ACC112 (cell line): ENCODE results near the gene LRPAP1.

ENCODE experiments used
- H2AFZ ChIP-seq: fragments of 200-600 bp; sonication (generic); one replicate; pipeline ENCODE4 v1.6.0; 2017; ENCODE audit warnings: antibody characterized with exemption, low read length; ENCODE audit not compliant: unreplicated experiment
- H3K27ac ChIP-seq: fragments of 200-600 bp; sonication (generic); 2 replicates; pipeline ENCODE4 v1.5.1; 2014; ENCODE audit warnings: low read depth, mild to moderate bottlenecking, antibody characterized with exemption, low read length, moderate library complexity
- H3K27me3 ChIP-seq: fragments of 200-600 bp; sonication (generic); 2 replicates; pipeline ENCODE4 v1.6.1; 2014; ENCODE audit warnings: mild to moderate bottlenecking, antibody characterized with exemption, low read length, moderate library complexity, mixed read lengths; ENCODE audit not compliant: insufficient read depth
- H3K36me3 ChIP-seq: fragments of 200-600 bp; sonication (generic); 2 replicates; pipeline ENCODE4 v1.6.1; 2016; ENCODE audit warnings: mild to moderate bottlenecking, antibody characterized with exemption, low read length, moderate library complexity, mixed read lengths; ENCODE audit not compliant: insufficient read depth
- H3K4me1 ChIP-seq: fragments of 200-600 bp; sonication (generic); one replicate; pipeline ENCODE4 v1.6.1; 2016; ENCODE audit warnings: low read length, mixed read lengths; ENCODE audit not compliant: insufficient read depth, unreplicated experiment, control insufficient read depth
- H3K4me3 ChIP-seq: fragments of 200-600 bp; sonication (generic); 2 replicates; pipeline ENCODE4 v1.5.1; 2014; ENCODE audit warnings: mild to moderate bottlenecking, low read depth, low read length
- H3K79me2 ChIP-seq: fragments of 200-600 bp; sonication (generic); one replicate; pipeline ENCODE4 v1.6.0; 2016; ENCODE audit warnings: low read length; ENCODE audit not compliant: control insufficient read depth, unreplicated experiment, insufficient read depth

The LRPAP1 gene

DNA sequence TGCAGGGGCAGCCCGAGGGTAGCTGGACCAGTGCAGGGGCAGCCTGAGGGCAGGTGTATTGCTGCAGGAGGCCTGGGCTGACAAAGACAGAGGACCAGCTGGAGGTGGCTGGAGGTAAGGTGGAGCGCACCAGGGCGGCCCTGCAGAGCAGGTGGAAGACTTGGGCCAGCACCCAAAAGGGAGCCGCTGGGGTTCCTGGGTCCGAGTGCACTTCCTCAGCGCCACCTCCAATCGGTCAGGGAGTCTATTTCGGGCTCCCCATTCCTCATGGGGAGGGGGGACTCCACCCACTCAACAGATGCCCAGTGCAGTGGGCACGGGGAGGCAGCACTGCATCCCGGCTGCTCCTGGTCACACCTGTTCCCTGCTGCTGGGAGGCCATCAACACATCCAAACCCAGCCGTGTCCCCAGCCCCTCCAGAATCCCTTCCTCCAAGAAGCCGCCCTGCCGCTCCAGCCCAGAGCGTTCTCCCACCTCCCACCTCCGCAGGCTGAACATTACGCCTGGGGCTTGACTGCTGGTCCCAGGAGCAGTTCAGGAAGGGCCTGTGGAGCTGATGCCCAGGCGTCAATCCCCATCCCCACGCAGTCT lies 1.5 kb downstream of the LRPAP1 start:
- Histone ChIP-seq H3K27me3 (peaks cover 6% of the 10 kb centered on the region), H3K4me1 (peaks cover 16% of the 10 kb centered on the region), H3K79me2 (peaks cover 19% of the 10 kb centered on the region), H3K27ac (no peak overlapping the region), H3K4me3 (peak overlapping the region; percentile 99), H2AFZ (no peak overlapping the region), H3K36me3 (no peaks in the 10 kb centered on the region)

GRCh38 chr4:3530051-3530450 lies 2.2 kb downstream of the LRPAP1 start:
- Histone ChIP-seq H3K79me2 (peaks cover 19% of the 10 kb centered on the region), H3K27ac (no peak overlapping the region), H3K27me3 (peaks cover 6% of the 10 kb centered on the region), H2AFZ (no peak overlapping the region), H3K4me3 (no peak overlapping the region), H3K36me3 (no peaks in the 10 kb centered on the region), H3K4me1 (peaks cover 16% of the 10 kb centered on the region)

DNA sequence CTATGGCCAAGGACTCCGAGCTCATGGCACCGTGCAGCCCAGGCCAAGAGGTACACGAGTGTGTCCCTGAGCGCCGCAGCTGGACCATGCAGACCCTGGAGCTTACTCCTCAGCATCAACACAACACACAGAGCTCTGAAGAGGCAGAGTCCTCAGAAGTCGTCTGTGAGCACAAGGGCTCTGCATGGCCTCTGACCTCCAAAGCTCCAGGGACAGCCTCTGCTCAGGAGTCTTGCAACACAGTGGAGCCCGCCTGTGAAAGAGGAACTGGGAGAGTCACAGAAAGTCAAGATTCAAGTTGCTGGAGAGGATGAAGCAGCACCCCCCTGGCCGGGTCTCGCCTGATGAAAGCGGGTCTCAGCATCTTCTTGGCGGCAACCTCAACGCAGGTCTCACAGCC lies 2.9 kb downstream of the LRPAP1 start:
- H3K4me3 ChIP-seq: no peak overlapping the region
- peaks cover 6% of the 10 kb centered on the region for H3K27me3 ChIP-seq
- peaks cover 16% of the 10 kb centered on the region for H3K4me1 ChIP-seq
- H3K27ac ChIP-seq: no peak overlapping the region
- H3K36me3 ChIP-seq: no peaks in the 10 kb centered on the region
- peaks cover 19% of the 10 kb centered on the region for H3K79me2 ChIP-seq
- no peak overlapping the region for H2AFZ ChIP-seq

- H3K79me2 ChIP-seq: peaks cover 19% of the 10 kb centered on the region
- H3K4me3 ChIP-seq: no peak overlapping the region
- peaks cover 16% of the 10 kb centered on the region for H3K4me1 ChIP-seq
- H3K27ac ChIP-seq: no peak overlapping the region
- H2AFZ ChIP-seq: no peak overlapping the region
- H3K27me3 ChIP-seq: no peaks in the 10 kb centered on the region
- no peaks in the 10 kb centered on the region for H3K36me3 ChIP-seq
Measured at GRCh38 chr4:3527914-3528876, 4.0 kb downstream of the LRPAP1 start.

DNA sequence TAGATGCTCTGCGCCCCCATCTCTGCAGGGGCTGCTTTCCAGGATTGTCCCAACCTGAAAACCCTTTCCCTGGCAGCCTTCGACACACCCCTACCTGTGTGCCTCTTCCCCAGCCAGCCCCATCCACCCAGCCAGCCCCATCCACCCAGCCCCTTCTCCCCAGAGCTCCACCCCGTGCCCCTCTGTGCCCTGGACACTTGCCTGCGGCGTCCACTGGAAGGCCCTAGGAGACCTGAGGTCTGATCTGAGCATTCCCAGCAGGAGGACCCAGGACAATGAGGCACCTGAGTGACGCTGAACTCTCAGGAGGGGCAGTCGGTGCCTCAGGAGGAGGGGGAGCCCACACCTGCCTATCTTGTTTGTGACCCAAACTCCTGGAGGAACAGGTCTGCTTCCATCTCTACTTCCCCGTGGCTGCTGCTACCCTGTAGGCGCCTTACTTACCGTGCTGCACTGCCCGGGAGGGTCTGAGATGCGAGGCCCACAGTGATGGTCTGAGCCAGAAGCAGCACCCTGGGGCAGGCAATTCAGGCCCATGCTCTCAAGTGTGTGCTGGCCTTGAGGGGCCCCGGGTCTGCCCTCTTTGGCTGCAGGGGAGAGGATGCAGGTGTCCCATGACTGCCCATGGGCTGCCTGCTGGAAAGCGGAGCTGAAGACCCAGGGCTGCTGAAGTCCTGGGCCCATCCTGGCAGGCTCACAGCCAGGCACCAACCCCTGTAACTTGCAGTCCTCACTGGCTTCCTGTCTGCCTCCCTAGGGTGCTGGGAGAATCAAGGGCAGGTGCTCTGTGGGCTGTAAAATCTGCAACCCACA lies 4.9 kb downstream of the LRPAP1 start:
- H3K4me1 ChIP-seq: peaks cover 12% of the 10 kb centered on the region
- H3K27me3 ChIP-seq: no peaks in the 10 kb centered on the region
- H3K27ac ChIP-seq: no peak overlapping the region
- peaks cover 19% of the 10 kb centered on the region for H3K79me2 ChIP-seq
- H2AFZ ChIP-seq: no peak overlapping the region
- H3K4me3 ChIP-seq: no peak overlapping the region
- no peaks in the 10 kb centered on the region for H3K36me3 ChIP-seq

DNA sequence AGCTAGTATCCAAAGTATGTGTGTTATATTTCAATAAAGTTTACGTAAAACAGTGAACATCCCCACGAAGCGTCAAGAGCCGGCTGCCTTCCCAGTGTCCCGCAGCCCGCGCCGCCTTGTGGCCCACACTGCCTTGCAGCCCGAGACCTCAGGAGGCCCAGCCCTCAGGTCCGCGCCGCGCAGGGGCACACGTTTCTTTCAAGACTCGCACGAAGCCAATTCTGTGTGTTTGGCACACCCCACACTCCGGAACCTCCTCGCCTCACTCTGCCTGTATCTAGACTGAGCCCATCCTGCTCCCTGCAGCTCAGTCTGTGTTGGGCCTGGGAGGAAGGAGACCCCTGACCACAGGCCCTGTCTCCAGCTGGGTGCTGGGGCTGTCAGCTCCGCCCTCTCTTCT lies 5.8 kb downstream of the LRPAP1 start:
- H3K36me3 ChIP-seq: no peaks in the 10 kb centered on the region
- H3K4me1 ChIP-seq: peaks cover 12% of the 10 kb centered on the region
- no peak overlapping the region for H2AFZ ChIP-seq
- peaks cover 16% of the 10 kb centered on the region for H3K79me2 ChIP-seq
- H3K27ac ChIP-seq: no peak overlapping the region
- no peaks in the 10 kb centered on the region for H3K27me3 ChIP-seq
- no peak overlapping the region for H3K4me3 ChIP-seq

GRCh38 chr4:3525532-3526430 lies 6.4 kb downstream of the LRPAP1 start:
- Histone ChIP-seq H2AFZ (no peak overlapping the region), H3K4me1 (peaks cover 6% of the 10 kb centered on the region), H3K36me3 (no peaks in the 10 kb centered on the region), H3K79me2 (peaks cover 9% of the 10 kb centered on the region), H3K27ac (no peak overlapping the region), H3K27me3 (no peaks in the 10 kb centered on the region), H3K4me3 (no peak overlapping the region)

- H3K36me3 ChIP-seq: no peaks in the 10 kb centered on the region
- no peak overlapping the region for H3K27ac ChIP-seq
- H3K4me3 ChIP-seq: no peak overlapping the region
- peaks cover 1% of the 10 kb centered on the region for H3K79me2 ChIP-seq
- H3K27me3 ChIP-seq: no peaks in the 10 kb centered on the region
- no peaks in the 10 kb centered on the region for H3K4me1 ChIP-seq
- no peak overlapping the region for H2AFZ ChIP-seq
Measured at GRCh38 chr4:3524920-3525319, 7.3 kb downstream of the LRPAP1 start.

DNA sequence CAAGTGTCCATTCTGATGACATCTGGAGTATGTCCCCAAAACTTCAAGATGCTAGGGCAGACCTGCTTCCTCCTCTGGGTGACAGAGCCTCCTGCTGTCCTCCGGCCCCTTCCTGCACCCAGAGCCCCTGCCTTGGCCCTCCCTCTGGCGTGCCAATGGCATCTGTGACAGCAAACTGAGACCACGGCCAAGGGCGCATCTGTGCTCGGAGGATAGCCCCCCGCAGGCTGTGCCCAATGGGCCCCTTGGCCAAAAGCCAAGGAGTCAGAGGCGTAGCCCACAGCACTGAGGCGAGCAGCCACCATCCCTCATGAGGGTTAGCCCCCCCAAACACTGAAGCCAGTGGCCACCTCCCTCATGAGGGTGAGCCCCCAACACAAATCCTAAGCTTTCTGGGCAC lies 7.9 kb downstream of the LRPAP1 start:
- no peaks in the 10 kb centered on the region for H3K4me1 ChIP-seq
- no peaks in the 10 kb centered on the region for H3K27me3 ChIP-seq
- no peaks in the 10 kb centered on the region for H3K36me3 ChIP-seq
- H3K27ac ChIP-seq: no peak overlapping the region
- H2AFZ ChIP-seq: no peak overlapping the region
- no peaks in the 10 kb centered on the region for H3K79me2 ChIP-seq
- no peak overlapping the region for H3K4me3 ChIP-seq
